HG03039 (cell line): ENCODE measurements around the gene USP10.
A peak's percentile ranks its signal among the peaks of the same experiment; 100 is the strongest.

Experiments
- ATAC-seq: cut with Tn5 transposase; IDR thresholded peaks from one replicate; pipeline ENCODE4 v1.9.1; 2021; ENCODE audit warnings: mild to moderate bottlenecking, moderate library complexity; ENCODE audit not compliant: unreplicated experiment

USP10 gene

GRCh38 chr16:84699712-84700445 lies at the start of gene USP10:
Gene USP10 (plus strand): TSS chr16:84700000. CDS start chr16:84700091, 91 bp downstream.
- ATAC-seq, result peak; percentile 69

GRCh38 chr16:84650062-84650991 lies 49.5 kb upstream of the USP10 start:
- no peak for ATAC-seq

GRCh38 chr16:84652566-84652965 lies 47.2 kb upstream of the USP10 start:
- ATAC-seq, result no peak

- no peak for ATAC-seq
Observed at GRCh38 chr16:84654238-84654637, 45.6 kb upstream of the USP10 start.

GRCh38 chr16:84654998-84655397 lies 44.8 kb upstream of the USP10 start:
- no peak for ATAC-seq

- ATAC-seq, result no peak
Observed at GRCh38 chr16:84656649-84657048, 43.2 kb upstream of the USP10 start.

- no peak for ATAC-seq
Observed at GRCh38 chr16:84657229-84657837, 42.5 kb upstream of the USP10 start.

GRCh38 chr16:84658690-84659089 lies 41.1 kb upstream of the USP10 start:
- ATAC-seq, result no peak

GRCh38 chr16:84659656-84660300 lies 40.0 kb upstream of the USP10 start:
- no peak for ATAC-seq

GRCh38 chr16:84660973-84661372 lies 38.8 kb upstream of the USP10 start:
- ATAC-seq, result no peak

- ATAC-seq, result no peak
Observed at GRCh38 chr16:84661418-84662060, 38.3 kb upstream of the USP10 start.

- ATAC-seq, result no peak
Observed at GRCh38 chr16:84662471-84662870, 37.3 kb upstream of the USP10 start.

- ATAC-seq, result no peak
Observed at GRCh38 chr16:84663433-84664101, 36.2 kb upstream of the USP10 start.

- ATAC-seq, result no peak
Observed at GRCh38 chr16:84665359-84665758, 34.4 kb upstream of the USP10 start.

GRCh38 chr16:84665843-84666242 lies 34.0 kb upstream of the USP10 start:
- ATAC-seq, result no peak

- ATAC-seq, result no peak
Observed at GRCh38 chr16:84667600-84668309, 32.0 kb upstream of the USP10 start.

GRCh38 chr16:84670063-84670462 lies 29.7 kb upstream of the USP10 start:
- ATAC-seq, result no peak

- ATAC-seq, result no peak
Observed at GRCh38 chr16:84672276-84673202, 27.3 kb upstream of the USP10 start.
